ENCODE results near the gene ATXN7L3. TPM values are rescaled to one million over a fixed set of nuclear protein-coding genes. Genes with fewer than 3 reads are reported as not detected.
A peak's percentile ranks its signal among the peaks of the same experiment; 100 is the strongest.

ATXN7L3 gene
- total RNA-seq, 4 donors from 2014 or later: 44.1 to 77.4 (median 52.3) TPM

DNA sequence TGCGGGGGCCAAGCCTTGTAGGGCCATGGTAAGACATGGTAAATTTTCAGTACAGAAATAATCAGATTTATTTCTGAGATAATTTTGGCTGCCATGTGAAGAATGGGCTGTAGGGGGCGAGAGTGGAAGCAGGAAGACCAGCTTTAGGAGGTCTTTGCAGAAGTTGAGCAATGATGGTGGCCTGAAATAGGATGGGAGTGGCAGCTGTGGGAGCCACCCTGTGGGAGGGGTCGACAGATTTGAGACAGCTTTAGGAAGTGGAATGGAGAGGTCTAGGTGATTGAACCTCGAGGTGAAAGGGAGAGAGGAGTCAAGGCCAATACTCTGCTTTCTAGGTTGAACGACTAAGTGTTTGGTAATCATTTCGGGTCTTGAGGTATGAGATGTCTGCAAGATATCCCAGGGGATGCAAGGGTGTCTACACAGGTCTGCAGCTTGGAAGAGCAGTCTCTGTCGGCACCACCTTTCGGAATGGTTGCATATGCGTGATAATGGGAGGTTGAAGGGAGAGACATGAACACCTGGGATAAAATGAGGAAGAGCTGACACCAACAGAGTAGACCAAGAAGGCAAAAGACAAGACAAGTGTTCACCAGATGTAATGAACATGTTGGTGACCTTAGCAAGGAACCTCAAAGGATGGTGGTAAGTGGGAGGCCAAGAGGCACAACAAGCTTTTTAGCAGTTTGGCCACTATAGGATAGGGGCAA is 4.2 kb upstream of the ATXN7L3 start:
- peak; percentile 38 for DNase-seq
- Histone ChIP-seq H3K4me3 (no peak overlapping the region), H3K9me3 (no peaks in the 10 kb centered on the region), H3K4me1 (peaks cover 0 to 26% (median 2%) of the 10 kb centered on the region in 4 donors), H3K27ac (no peak overlapping the region), H3K27me3 (no peaks in the 10 kb centered on the region), H3K36me3 (peaks cover 0 to 19% (median 4%) of the 10 kb centered on the region in 4 donors)
- intact Hi-C loops (cut with DNase I; ENCODE audit: low total_unique reads): no loop called here
- TF ChIP-seq POLR2AphosphoS5 (IDR thresholded peaks at IDR 0.05): no peak
- TF ChIP-seq, protein P1, sequence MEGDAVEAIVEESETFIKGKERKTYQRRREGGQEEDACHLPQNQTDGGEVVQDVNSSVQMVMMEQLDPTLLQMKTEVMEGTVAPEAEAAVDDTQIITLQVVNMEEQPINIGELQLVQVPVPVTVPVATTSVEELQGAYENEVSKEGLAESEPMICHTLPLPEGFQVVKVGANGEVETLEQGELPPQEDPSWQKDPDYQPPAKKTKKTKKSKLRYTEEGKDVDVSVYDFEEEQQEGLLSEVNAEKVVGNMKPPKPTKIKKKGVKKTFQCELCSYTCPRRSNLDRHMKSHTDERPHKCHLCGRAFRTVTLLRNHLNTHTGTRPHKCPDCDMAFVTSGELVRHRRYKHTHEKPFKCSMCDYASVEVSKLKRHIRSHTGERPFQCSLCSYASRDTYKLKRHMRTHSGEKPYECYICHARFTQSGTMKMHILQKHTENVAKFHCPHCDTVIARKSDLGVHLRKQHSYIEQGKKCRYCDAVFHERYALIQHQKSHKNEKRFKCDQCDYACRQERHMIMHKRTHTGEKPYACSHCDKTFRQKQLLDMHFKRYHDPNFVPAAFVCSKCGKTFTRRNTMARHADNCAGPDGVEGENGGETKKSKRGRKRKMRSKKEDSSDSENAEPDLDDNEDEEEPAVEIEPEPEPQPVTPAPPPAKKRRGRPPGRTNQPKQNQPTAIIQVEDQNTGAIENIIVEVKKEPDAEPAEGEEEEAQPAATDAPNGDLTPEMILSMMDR (IDR thresholded peaks at IDR 0.05): peak; percentile 57 to 72 (median 65)
- no peak for TF ChIP-seq EP300 (IDR thresholded peaks at IDR 0.05; ENCODE audit: low read depth)
- TF ChIP-seq POLR2A (IDR thresholded peaks at IDR 0.05): no peak
- in situ Hi-C loops (cut with MboI; ENCODE audit: low pct_ligation_motif_present in 1 of 4, low pct_unique_long_range_greater_than_20kb in 1 of 4, low sequenced_read_pairs in 3 of 4): loop anchor here in 1 of 4 donors (5.0 kb wide), 1 partner anchor 128 kb away; no protein-coding TSS in a partner anchor
- WGBS, 2 donors (ENCODE audit: low coverage in 1 of 2): 57 to 64% methylated on average over 7 to 9 of the region's 9 CpGs

DNA sequence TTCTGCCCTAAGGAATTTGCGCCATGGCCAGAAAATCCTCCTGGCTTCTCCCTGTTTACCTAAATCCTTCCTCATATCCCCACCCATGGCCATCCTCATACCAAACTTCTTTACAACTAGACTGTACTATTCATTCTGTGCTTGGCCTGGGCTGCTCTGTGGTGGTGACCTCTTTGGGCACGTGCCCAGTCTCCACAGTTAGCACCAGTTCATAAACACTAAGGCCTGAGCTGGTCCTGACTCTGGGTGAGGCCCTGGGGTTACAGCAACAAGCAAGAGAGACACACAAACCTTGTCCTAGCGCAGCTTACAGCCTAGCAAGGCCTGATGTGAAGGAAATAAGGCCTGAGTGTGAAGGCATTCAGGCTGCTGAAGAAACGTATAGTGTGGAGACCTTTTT is 3.1 kb upstream of the ATXN7L3 start:
- Histone ChIP-seq H3K36me3 (peaks cover 0 to 11% (median 0%) of the 10 kb centered on the region in 4 donors), H3K27me3 (no peaks in the 10 kb centered on the region), H3K9me3 (no peaks in the 10 kb centered on the region), H3K4me3 (no peak overlapping the region), H3K27ac (no peak overlapping the region), H3K4me1 (peaks cover 6 to 32% (median 10%) of the 10 kb centered on the region in 4 donors)
- no peak for TF ChIP-seq POLR2A (IDR thresholded peaks at IDR 0.05)
- DNase-seq: no peak
- intact Hi-C loops (cut with DNase I; ENCODE audit: low total_unique reads): no loop called here
- WGBS, 2 donors (ENCODE audit: low coverage in 1 of 2): 86 to 94% methylated on average over 2 to 4 of the region's 4 CpGs
- in situ Hi-C loops (cut with MboI; ENCODE audit: low pct_ligation_motif_present in 1 of 4, low pct_unique_long_range_greater_than_20kb in 1 of 4, low sequenced_read_pairs in 3 of 4): loop anchor here in 1 of 4 donors (5.0 kb wide), 1 partner anchor 130 kb away; no protein-coding TSS in a partner anchor

DNA sequence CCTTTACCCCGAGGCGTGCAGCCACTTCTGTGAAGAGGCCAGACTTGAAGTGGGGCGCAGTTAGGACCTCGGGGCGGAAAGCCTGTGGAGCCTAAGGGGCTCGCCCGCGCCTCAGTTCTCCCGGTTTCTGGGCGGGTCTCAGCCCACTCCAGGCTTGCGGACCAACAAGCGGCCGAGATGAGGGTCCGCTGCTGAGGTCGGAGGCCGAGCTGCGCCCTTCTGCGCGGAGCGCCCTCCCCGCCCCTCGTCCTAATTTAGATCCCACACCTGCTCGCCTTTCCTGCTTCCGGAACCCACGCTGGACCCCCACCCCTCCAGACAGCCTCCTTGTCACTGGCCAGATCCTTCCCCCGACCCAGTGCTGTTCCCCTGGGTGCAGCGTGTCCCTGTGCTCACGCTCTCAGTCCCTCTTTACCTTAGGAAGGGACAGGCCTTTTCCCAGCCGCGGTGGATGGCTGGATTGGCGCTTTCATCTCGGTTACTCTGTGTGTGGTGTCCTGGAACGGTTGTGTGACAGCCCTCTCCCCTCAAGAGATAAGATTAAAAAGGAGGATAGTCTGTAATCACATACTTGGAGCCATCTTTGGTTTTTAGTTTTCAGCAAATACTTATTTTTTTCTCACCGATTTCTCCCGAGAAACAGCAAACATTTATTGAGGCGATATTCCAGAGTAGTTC is 933 bp upstream of the ATXN7L3 start:
- in situ Hi-C loops (cut with MboI; ENCODE audit: low pct_ligation_motif_present in 1 of 4, low pct_unique_long_range_greater_than_20kb in 1 of 4, low sequenced_read_pairs in 3 of 4) (loop anchor here in 1 of 4 donors (5.0 kb wide), 1 partner anchor 132 kb away; no protein-coding TSS in a partner anchor), intact Hi-C loops (cut with DNase I; ENCODE audit: low total_unique reads) (no loop called here)
- Histone ChIP-seq H3K4me1 (peaks cover 10 to 42% (median 15%) of the 10 kb centered on the region in 4 donors), H3K36me3 (no peaks in the 10 kb centered on the region), H3K9me3 (no peaks in the 10 kb centered on the region), H3K4me3 (peak overlapping the region; percentile 77 to 99 (median 88)), H3K27me3 (no peaks in the 10 kb centered on the region), H3K27ac (peak overlapping the region; percentile 94 to 100 (median 98))
- no peak for TF ChIP-seq EP300 (IDR thresholded peaks at IDR 0.05; ENCODE audit: low read depth)
- peak; percentile 67 for TF ChIP-seq POLR2A (IDR thresholded peaks at IDR 0.05)
- peak; percentile 44 for DNase-seq
- WGBS, 2 donors (ENCODE audit: low coverage in 1 of 2): 5 to 35% methylated on average over 4 to 28 of the region's 36 CpGs

DNA sequence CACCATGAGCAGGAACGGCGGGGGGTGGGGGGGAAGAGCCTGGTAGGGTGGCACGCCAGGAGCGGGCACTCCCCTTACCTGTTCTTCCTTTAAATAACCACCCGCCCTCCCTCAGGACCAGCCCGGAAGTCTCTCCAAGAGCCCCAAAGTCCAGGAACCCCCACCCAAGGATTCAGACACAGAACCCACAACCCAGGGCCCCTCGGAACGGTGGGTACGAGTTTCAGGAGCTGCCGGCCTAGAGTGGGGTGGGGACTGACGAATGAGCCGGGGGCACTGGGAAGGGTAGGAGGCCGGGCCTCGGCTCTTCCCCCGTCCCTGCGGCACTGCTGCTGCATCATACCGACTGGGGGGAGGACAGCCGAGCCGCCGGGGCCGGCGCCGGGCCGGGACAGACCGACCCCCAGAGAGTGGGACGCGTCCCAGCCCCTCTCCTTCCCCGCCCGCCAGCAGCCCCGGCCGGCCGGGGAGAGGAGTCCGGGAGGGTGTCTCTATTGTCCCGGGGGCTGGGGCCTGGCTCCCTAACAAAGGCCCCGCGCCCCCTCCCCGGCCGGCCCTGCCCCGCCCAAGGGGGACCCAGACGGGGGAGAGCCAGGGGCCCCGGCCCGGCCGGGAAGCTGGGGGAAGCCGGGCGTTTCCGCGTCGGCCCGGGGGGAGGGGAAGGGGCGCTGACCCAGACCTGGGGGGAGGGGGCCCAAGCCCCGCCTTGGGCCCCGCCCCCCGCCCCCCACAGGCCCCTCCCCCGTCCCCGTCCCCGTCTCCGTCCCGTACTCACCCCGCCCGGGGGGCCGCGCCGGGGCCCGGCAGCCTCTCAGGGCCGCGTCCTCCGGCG is 747 bp downstream of the ATXN7L3 start:
- peak overlapping the region; percentile 94 to 100 (median 98) for H3K27ac ChIP-seq
- H3K4me1 ChIP-seq: peaks cover 10 to 34% (median 15%) of the 10 kb centered on the region in 4 donors
- TF ChIP-seq, protein P1 (IDR thresholded peaks at IDR 0.05): no peak
- TF ChIP-seq EP300 (IDR thresholded peaks at IDR 0.05; ENCODE audit: low read depth): no peak
- TF ChIP-seq POLR2A (IDR thresholded peaks at IDR 0.05): peak; percentile 65
- peak in 2 of 3 donors; percentile 12 to 31 for TF ChIP-seq POLR2AphosphoS5 (IDR thresholded peaks at IDR 0.05)
- no peaks in the 10 kb centered on the region for H3K9me3 ChIP-seq
- H3K36me3 ChIP-seq: peaks cover 0 to 13% (median 4%) of the 10 kb centered on the region in 4 donors
- peak; percentile 73 for DNase-seq
- no peaks in the 10 kb centered on the region for H3K27me3 ChIP-seq
- 1% methylated on average over 18 of the region's 68 CpGs; no CpG with 5 or more reads in 1 of the 2 donors for WGBS, 2 donors (ENCODE audit: low coverage in 1 of 2)
- H3K4me3 ChIP-seq: peak overlapping the region; percentile 65 to 99 (median 88)
- in situ Hi-C loops (cut with MboI; ENCODE audit: low pct_ligation_motif_present in 1 of 4, low pct_unique_long_range_greater_than_20kb in 1 of 4, low sequenced_read_pairs in 3 of 4) (no loop called here), intact Hi-C loops (cut with DNase I; ENCODE audit: low total_unique reads) (loop anchor here (10.0 kb wide), 1 partner anchor 1994 kb away; no protein-coding TSS in a partner anchor)
